ENCODE results near the gene TUT7.
"Not testable (repeated sequence)": the region's sequence is repeated elsewhere in the genome, so short reads cannot be mapped to it uniquely, and the experiment has no call there.

Gene TUT7

GRCh38 chr9:86350006-86350760 is 4.0 kb downstream of the TUT7 start:
- DNase-seq, result no peak

GRCh38 chr9:86349271-86349670 is 4.9 kb downstream of the TUT7 start:
- no peak for DNase-seq

GRCh38 chr9:86347991-86348390 is 6.2 kb downstream of the TUT7 start:
- DNase-seq, result no peak

- DNase-seq, result no peak
Observed at GRCh38 chr9:86344818-86345217, 9.4 kb downstream of the TUT7 start.

GRCh38 chr9:86342269-86342668 is 11.9 kb downstream of the TUT7 start:
- DNase-seq, result no peak

GRCh38 chr9:86341007-86341491 is 13.2 kb downstream of the TUT7 start:
- DNase-seq, result no peak

- DNase-seq, result no peak
Observed at GRCh38 chr9:86340356-86341006, 13.7 kb downstream of the TUT7 start.

GRCh38 chr9:86337469-86338108 is 16.6 kb downstream of the TUT7 start:
- no peak for DNase-seq

- DNase-seq, result no peak
Observed at GRCh38 chr9:86336058-86336457, 18.2 kb downstream of the TUT7 start.

- DNase-seq, result no peak
Observed at GRCh38 chr9:86333651-86334050, 20.6 kb downstream of the TUT7 start.

GRCh38 chr9:86330186-86330585 is 24.0 kb downstream of the TUT7 start:
- no peak for DNase-seq

GRCh38 chr9:86329649-86330048 is 24.6 kb downstream of the TUT7 start:
- DNase-seq, result no peak

GRCh38 chr9:86328156-86328555 is 26.1 kb downstream of the TUT7 start:
- DNase-seq, result no peak

GRCh38 chr9:86326536-86326935 is 27.7 kb downstream of the TUT7 start:
- DNase-seq, result no peak

- no peak for DNase-seq
Observed at GRCh38 chr9:86324901-86325300, 29.3 kb downstream of the TUT7 start.

- no peak for DNase-seq
Observed at GRCh38 chr9:86324308-86324707, 29.9 kb downstream of the TUT7 start.

- no peak for DNase-seq
Observed at GRCh38 chr9:86322973-86323644, 31.1 kb downstream of the TUT7 start.

- no peak for DNase-seq
Observed at GRCh38 chr9:86321373-86321772, 32.8 kb downstream of the TUT7 start.

- no peak for DNase-seq
Observed at GRCh38 chr9:86318187-86318586, 36.0 kb downstream of the TUT7 start.

GRCh38 chr9:86315078-86315477 is 39.1 kb downstream of the TUT7 start:
- no peak for DNase-seq

- DNase-seq, result not testable (repeated sequence)
Observed at GRCh38 chr9:86312959-86313358, 41.3 kb downstream of the TUT7 start.

- DNase-seq, result no peak
Observed at GRCh38 chr9:86308687-86309086, 45.5 kb downstream of the TUT7 start.

GRCh38 chr9:86304236-86304730 is 49.9 kb downstream of the TUT7 start:
- DNase-seq, result no peak
